ENCODE measurements around the gene ASCL2. TPM values are rescaled to one million over a fixed set of nuclear protein-coding genes. Genes with fewer than 3 reads are reported as not detected.

ASCL2 gene
- total and polyA plus RNA-seq, 2 donors (not counting 3 experiments of a cell fraction or from before 2014, with no cell fraction given), result not detected

GRCh38 chr11:2310786-2311352 is 40.5 kb upstream of the ASCL2 start:
- no peak overlapping the region for H3K4me3 ChIP-seq (replicated peaks in 1 of 3; ENCODE audit: insufficient read depth in 1 of 3, low read depth in 1 of 3, low read length in 3 of 3)
- H3K4me2 ChIP-seq (ENCODE audit: insufficient read depth, low read length), result no peak overlapping the region
- CTCF ChIA-PET, result interaction anchor here (0.5 to 4.6 kb wide), 3 partner anchors 67 to 1659 kb away, joined by 3 to 48 read pairs (median 5); partner anchors contain the start of gene CD81
- H3K9ac ChIP-seq (replicated peaks; ENCODE audit: extremely low read depth, insufficient read depth, low read length), result no peak overlapping the region
- no peak for TF ChIP-seq POLR2A (IDR thresholded peaks at IDR 0.05; ENCODE audit: low read depth, low read length)
- TF ChIP-seq CTCF (IDR thresholded peaks at IDR 0.05; ENCODE audit: extremely low read depth in 1 of 2, insufficient read depth in 1 of 2, low read depth in 1 of 2, low read length in 2 of 2), result no peak
- no peak for TF ChIP-seq FOS (IDR thresholded peaks at IDR 0.05; ENCODE audit: borderline replicate concordance, insufficient read depth, low read length)
- TF ChIP-seq JUN (IDR thresholded peaks at IDR 0.05; ENCODE audit: borderline replicate concordance, insufficient read depth, insufficient read length, low read depth), result no peak
- TF ChIP-seq MYC (IDR thresholded peaks at IDR 0.05; ENCODE audit: low read depth, low read length), result no peak
- no peak for TF ChIP-seq MAX (IDR thresholded peaks at IDR 0.05; ENCODE audit: insufficient read depth, insufficient read length)
- no peak for TF ChIP-seq EZH2 (IDR thresholded peaks at IDR 0.05; ENCODE audit: borderline replicate concordance, low read depth, low read length, severe bottlenecking)
- TF ChIP-seq GATA2 (IDR thresholded peaks at IDR 0.05; ENCODE audit: insufficient read depth, insufficient read length, low read depth, low read length), result no peak
- no peak for TF ChIP-seq POLR2AphosphoS5 (IDR thresholded peaks at IDR 0.05; ENCODE audit: insufficient read depth, low read depth, low read length)
- dilution Hi-C loops (cut with MboI; ENCODE audit: extremely low pct_ligation_motif_present, low sequenced_read_pairs) (no loop called here), intact Hi-C loops (cut with micrococcal nuclease) (no loop called here)
- DNase-seq (ENCODE audit: low read depth, low spot score) (no peak), FAIRE-seq (no peak)
- POLR2A ChIA-PET, result no interaction called here
- H3K36me3 ChIP-seq (ENCODE audit: control insufficient read depth in 2 of 2, extremely low read depth in 1 of 2, insufficient read depth in 2 of 2, low read length in 2 of 2), result no peaks in the 10 kb centered on the region
- no TSS peak for BruUV-seq (replicated peaks)
- H4K20me1 ChIP-seq (replicated peaks; ENCODE audit: control insufficient read depth, extremely low read depth, insufficient read depth, low read length), result no peaks in the 10 kb centered on the region
- no peaks in the 10 kb centered on the region for H3K27me3 ChIP-seq (ENCODE audit: control insufficient read depth in 2 of 2, insufficient read depth in 2 of 2, low read length in 2 of 2)
- no peak overlapping the region for H3K27ac ChIP-seq (ENCODE audit: insufficient read depth, low read depth, low read length)
- H3K9me1 ChIP-seq (replicated peaks; ENCODE audit: control insufficient read depth, extremely low read depth, insufficient read depth, low read length), result no peaks in the 10 kb centered on the region
- H2AFZ ChIP-seq (ENCODE audit: low read depth, low read length), result no peak overlapping the region
- no peaks in the 10 kb centered on the region for H3K79me2 ChIP-seq (ENCODE audit: control insufficient read depth, insufficient read depth, low read length)
- H3K9me3 ChIP-seq (replicated peaks; ENCODE audit: control insufficient read depth, insufficient read depth, low read length), result no peaks in the 10 kb centered on the region
- peaks cover 7% of the 10 kb centered on the region for H3K4me1 ChIP-seq (ENCODE audit: control insufficient read depth, extremely low read depth, insufficient read depth, low read length)

Data from endothelial cell of umbilical vein (primary cell).